KOPT-K1 (cell line): Measurements from ENCODE around the gene SNX25.

ENCODE experiments used
- H3K27ac ChIP-seq: fragments of 200-600 bp; sonication (generic); 2 replicates; pipeline ENCODE4 v1.5.1; 2016; ENCODE audit warnings: antibody characterized with exemption, mild to moderate bottlenecking, low read depth, low read length; ENCODE audit not compliant: poor library complexity, severe bottlenecking
- H3K36me3 ChIP-seq: fragments of 200-600 bp; sonication (generic); 2 replicates; pipeline ENCODE4 v1.5.1; 2017; ENCODE audit warnings: antibody characterized with exemption, mild to moderate bottlenecking, low read length, moderate library complexity; ENCODE audit not compliant: insufficient read depth
- H3K9me3 ChIP-seq: fragments of 200-600 bp; sonication (generic); 2 replicates; pipeline ENCODE4 v1.5.1; 2017; ENCODE audit warnings: antibody characterized with exemption, low read length, mild to moderate bottlenecking; ENCODE audit not compliant: insufficient read depth, poor library complexity, severe bottlenecking

SNX25 gene

GRCh38 chr4:185384061-185384460, 174.7 kb downstream of the SNX25 start:
- no peaks in the 10 kb centered on the region for H3K36me3 ChIP-seq

GRCh38 chr4:185384930-185385331, 175.5 kb downstream of the SNX25 start:
- peaks cover 15% of the 10 kb centered on the region for H3K9me3 ChIP-seq
- H3K36me3 ChIP-seq = no peaks in the 10 kb centered on the region
- H3K27ac ChIP-seq = peak overlapping the region; percentile 55

More at GRCh38 chr4:185384061-185384460, 174.7 kb downstream of the SNX25 start:
- Histone ChIP-seq H3K9me3 (peaks cover 15% of the 10 kb centered on the region), H3K27ac (peak overlapping the region; percentile 55)

GRCh38 chr4:185387957-185388356, 178.6 kb downstream of the SNX25 start:
- 0 out of 2 replicates have a peak, but pooled peaks cover 6% of the 10 kb centered on the region for H3K36me3 ChIP-seq
- H3K9me3 ChIP-seq = peaks cover 3% of the 10 kb centered on the region
- H3K27ac ChIP-seq = no peak overlapping the region

- no peak overlapping the region for H3K27ac ChIP-seq
- 0 out of 2 replicates have a peak, but pooled peaks cover 6% of the 10 kb centered on the region for H3K36me3 ChIP-seq
- H3K9me3 ChIP-seq = no peaks in the 10 kb centered on the region
Measured at GRCh38 chr4:185390941-185391340, 181.5 kb downstream of the SNX25 start.

GRCh38 chr4:185392156-185392555, 182.8 kb downstream of the SNX25 start:
- Histone ChIP-seq H3K27ac (no peak overlapping the region), H3K9me3 (no peaks in the 10 kb centered on the region), H3K36me3 (0 out of 2 replicates have a peak, but pooled peaks cover 6% of the 10 kb centered on the region)

GRCh38 chr4:185394568-185395237, 185.3 kb downstream of the SNX25 start:
- peak overlapping the region; percentile 89 for H3K27ac ChIP-seq
- H3K36me3 ChIP-seq = peaks cover 24% of the 10 kb centered on the region
- no peaks in the 10 kb centered on the region for H3K9me3 ChIP-seq

GRCh38 chr4:185395238-185395955, 186.0 kb downstream of the SNX25 start, which contains the start of gene LRP2BP:
Gene LRP2BP, minus strand, starts transcription at chr4:185395924. Its CDS starts 17,738 bp downstream, at chr4:185378186.
- no peaks in the 10 kb centered on the region for H3K9me3 ChIP-seq
- peak within 1 kb of the TSS; percentile 89 for H3K27ac ChIP-seq
- peaks cover 31% of the 10 kb centered on the region for H3K36me3 ChIP-seq

- H3K27ac ChIP-seq = peak overlapping the region; percentile 89
- no peaks in the 10 kb centered on the region for H3K9me3 ChIP-seq
- H3K36me3 ChIP-seq = peaks cover 32% of the 10 kb centered on the region
Measured at GRCh38 chr4:185395956-185396723, 186.7 kb downstream of the SNX25 start.

- peaks cover 39% of the 10 kb centered on the region for H3K36me3 ChIP-seq
- no peaks in the 10 kb centered on the region for H3K9me3 ChIP-seq
- H3K27ac ChIP-seq = peak within 1 kb of the TSS; percentile 89
Measured at GRCh38 chr4:185396724-185397385, 187.5 kb downstream of the SNX25 start, which contains the start of gene ANKRD37. Gene ANKRD37, plus strand, starts transcription at chr4:185396841. Its CDS starts 83 bp downstream, at chr4:185396924.

GRCh38 chr4:185398618-185399017, 189.2 kb downstream of the SNX25 start:
- H3K36me3 ChIP-seq = peaks cover 53% of the 10 kb centered on the region
- H3K27ac ChIP-seq = no peak overlapping the region
- H3K9me3 ChIP-seq = no peaks in the 10 kb centered on the region

GRCh38 chr4:185399466-185399865, 190.1 kb downstream of the SNX25 start:
- Histone ChIP-seq H3K27ac (no peak overlapping the region), H3K9me3 (no peaks in the 10 kb centered on the region), H3K36me3 (peaks cover 53% of the 10 kb centered on the region)

- Histone ChIP-seq H3K27ac (no peak overlapping the region), H3K36me3 (peaks cover 58% of the 10 kb centered on the region), H3K9me3 (no peaks in the 10 kb centered on the region)
Measured at GRCh38 chr4:185404031-185404430, 194.6 kb downstream of the SNX25 start.

- H3K27ac ChIP-seq = no peak overlapping the region
- H3K9me3 ChIP-seq = no peaks in the 10 kb centered on the region
- H3K36me3 ChIP-seq = peaks cover 43% of the 10 kb centered on the region
Measured at GRCh38 chr4:185405296-185405999, 196.1 kb downstream of the SNX25 start.

- Histone ChIP-seq H3K9me3 (no peaks in the 10 kb centered on the region), H3K27ac (no peak overlapping the region), H3K36me3 (peaks cover 25% of the 10 kb centered on the region)
Measured at GRCh38 chr4:185408432-185408831, 199.0 kb downstream of the SNX25 start.
